Naive B cell (primary cell): Measurements from ENCODE around the gene SLC22A17. TPM values are rescaled to one million over a fixed set of nuclear protein-coding genes. Genes with fewer than 3 reads are reported as not detected.

Experiments
- ATAC-seq, 2 donors: fragments of 150-1000 bp; cut with Tn5 transposase; 2 replicates each; pipeline ENCODE4 v1.10.0; 2021; ENCODE audit warnings: low read depth in 2 of 2, mild to moderate bottlenecking in 2 of 2, moderate library complexity in 2 of 2
- DNase-seq: peaks from one replicate; pipeline ENCODE4 v3.0.0; 2022
- H3K27ac Mint-ChIP-seq, 6 donors: one replicate each; pipeline ENCODE4 v1.8.0; 2020 to 2022; ENCODE audit warnings: mild to moderate bottlenecking in 6 of 6, mixed read lengths in 6 of 6, moderate library complexity in 5 of 6, inconsistent platforms in 2 of 6
- H3K27me3 Mint-ChIP-seq, 3 donors: one replicate each; pipeline ENCODE4 v1.8.0; 2021 to 2022; ENCODE audit warnings: mixed read lengths in 3 of 3, mild to moderate bottlenecking in 1 of 3
- H3K36me3 Mint-ChIP-seq, 2 donors: one replicate each; pipeline ENCODE4 v1.8.0; 2020 to 2022; ENCODE audit warnings: mixed read lengths in 2 of 2, inconsistent platforms in 1 of 2, mild to moderate bottlenecking in 1 of 2
- H3K4me1 Mint-ChIP-seq, 3 donors: one replicate each; pipeline ENCODE4 v1.8.0; 2020 to 2022; ENCODE audit warnings: mixed read lengths in 3 of 3, inconsistent platforms in 1 of 3, mild to moderate bottlenecking in 1 of 3, moderate library complexity in 1 of 3
- H3K4me3 Mint-ChIP-seq, 8 donors: one replicate each; pipeline ENCODE4 v1.8.0; 2020 to 2022; ENCODE audit warnings: mild to moderate bottlenecking in 8 of 8, mixed read lengths in 8 of 8, moderate library complexity in 8 of 8, inconsistent platforms in 2 of 8
- H3K9me3 Mint-ChIP-seq, 7 donors: one replicate each; pipeline ENCODE4 v1.8.0; 2020 to 2022; ENCODE audit warnings: mixed read lengths in 7 of 7, mild to moderate bottlenecking in 5 of 7, inconsistent platforms in 2 of 7, moderate library complexity in 1 of 7
- polyA plus RNA-seq, 6 donors: library from polyadenylated mRNA; unstranded; fragments of 300-500 nt; fragmentation: Illumina TruSeq; gene quantifications; one replicate each; pipeline ENCODE4 v1.2.3, GENCODE V29; 2021; ENCODE audit warnings: low read depth in 6 of 6

Gene SLC22A17
- polyA plus RNA-seq, 6 donors from 2014 or later: 0.29 to 0.66 TPM; not detected in 4

- ATAC-seq: no peak
Observed at GRCh38 chr14:23356662-23357061, 4.0 kb upstream of the SLC22A17 start.

DNA sequence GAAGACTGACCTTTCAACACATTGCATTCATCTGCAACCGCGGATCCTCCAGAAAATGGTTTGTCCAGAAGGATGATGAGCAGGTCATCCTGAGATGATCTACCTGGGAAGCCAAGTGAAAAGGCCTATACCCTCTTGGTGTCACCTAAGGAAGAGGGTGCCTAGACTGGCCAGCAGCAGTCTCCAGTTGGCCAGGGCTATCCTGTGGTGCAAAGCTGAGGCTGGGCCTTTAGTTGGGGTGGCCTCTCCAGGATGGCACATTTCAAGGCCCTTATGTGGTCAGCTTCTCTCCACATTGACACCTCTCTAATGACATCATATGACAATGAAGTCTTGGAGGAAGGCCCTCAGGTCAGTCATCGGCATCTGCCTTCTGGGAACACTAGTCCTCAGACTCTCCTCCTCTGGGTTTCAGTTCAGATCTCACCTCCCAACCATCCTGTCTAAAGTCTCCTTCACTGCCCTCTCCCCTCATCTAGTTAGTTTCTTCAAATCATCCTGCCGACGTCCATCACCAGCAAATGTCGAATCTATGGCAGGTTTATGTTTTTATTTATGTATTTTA is 3.3 kb upstream of the SLC22A17 start:
- ATAC-seq: no peak
- H3K27ac Mint-ChIP-seq: peak overlapping the region in 1 of 6 donors; percentile 2
- peaks cover 50 to 72% (median 56%) of the 10 kb centered on the region in 3 donors for H3K27me3 Mint-ChIP-seq
- H3K4me1 Mint-ChIP-seq: peaks cover 9 to 11% (median 10%) of the 10 kb centered on the region in 3 donors
- DNase-seq: no peak
- no peak overlapping the region for H3K4me3 Mint-ChIP-seq
- peaks cover 0 to 15% of the 10 kb centered on the region in 2 donors for H3K36me3 Mint-ChIP-seq
- no peaks in the 10 kb centered on the region for H3K9me3 Mint-ChIP-seq

More at GRCh38 chr14:23356662-23357061, 4.0 kb upstream of the SLC22A17 start:
- no peak overlapping the region for H3K4me3 Mint-ChIP-seq
- no peaks in the 10 kb centered on the region for H3K9me3 Mint-ChIP-seq
- no peak for DNase-seq
- peaks cover 0 to 10% of the 10 kb centered on the region in 2 donors for H3K36me3 Mint-ChIP-seq
- H3K27ac Mint-ChIP-seq: no peak overlapping the region
- H3K27me3 Mint-ChIP-seq: peaks cover 47 to 69% (median 53%) of the 10 kb centered on the region in 3 donors
- H3K4me1 Mint-ChIP-seq: peaks cover 7 to 11% (median 10%) of the 10 kb centered on the region in 3 donors

GRCh38 chr14:23354990-23355389 is 2.3 kb upstream of the SLC22A17 start:
- H3K27me3 Mint-ChIP-seq: peaks cover 56 to 74% (median 61%) of the 10 kb centered on the region in 3 donors
- no peak overlapping the region for H3K27ac Mint-ChIP-seq
- peaks cover 0 to 4% (median 0%) of the 10 kb centered on the region in 7 donors for H3K9me3 Mint-ChIP-seq
- H3K4me1 Mint-ChIP-seq: peaks cover 10 to 12% (median 11%) of the 10 kb centered on the region in 3 donors
- H3K4me3 Mint-ChIP-seq: peak overlapping the region in 2 of 8 donors; percentile 4 to 9
- ATAC-seq (no peak), DNase-seq (no peak)
- H3K36me3 Mint-ChIP-seq: peaks cover 0 to 22% of the 10 kb centered on the region in 2 donors

DNA sequence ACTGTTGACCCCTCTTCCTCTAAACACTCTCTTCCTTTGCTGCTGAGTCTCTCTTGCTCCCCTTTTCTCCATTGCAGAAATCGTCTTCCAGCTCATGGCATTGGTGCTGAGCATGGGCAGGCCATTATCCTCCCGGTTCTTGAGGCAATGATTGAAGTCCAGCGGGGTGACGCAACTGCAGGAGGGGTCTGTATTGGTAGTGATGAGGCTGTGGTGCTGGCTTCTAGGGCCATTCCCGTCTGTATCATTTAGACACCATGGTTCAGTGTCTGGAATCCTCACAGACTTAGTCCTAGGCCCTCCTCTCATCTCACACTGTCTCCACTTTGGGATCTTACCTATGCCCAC is 720 bp upstream of the SLC22A17 start:
- Mint-ChIP-seq H3K36me3 (peaks cover 0 to 22% of the 10 kb centered on the region in 2 donors), H3K9me3 (peaks cover 0 to 4% (median 0%) of the 10 kb centered on the region in 7 donors), H3K4me3 (peak overlapping the region; percentile 39 to 88 (median 82)), H3K27me3 (peaks cover 61 to 77% (median 71%) of the 10 kb centered on the region in 3 donors), H3K4me1 (peaks cover 10 to 12% (median 11%) of the 10 kb centered on the region in 3 donors), H3K27ac (peak overlapping the region in 1 of 6 donors; percentile 69)
- no peak for DNase-seq
- ATAC-seq: no peak

- H3K36me3 Mint-ChIP-seq: peaks cover 0 to 22% of the 10 kb centered on the region in 2 donors
- peak overlapping the region; percentile 7 to 88 (median 78) for H3K4me3 Mint-ChIP-seq
- no peak overlapping the region for H3K27ac Mint-ChIP-seq
- ATAC-seq (no peak), DNase-seq (no peak)
- H3K4me1 Mint-ChIP-seq: peaks cover 10 to 12% (median 11%) of the 10 kb centered on the region in 3 donors
- H3K9me3 Mint-ChIP-seq: peaks cover 0 to 4% (median 0%) of the 10 kb centered on the region in 7 donors
- H3K27me3 Mint-ChIP-seq: peaks cover 57 to 86% (median 85%) of the 10 kb centered on the region in 3 donors
Observed at GRCh38 chr14:23351681-23352505, 794 bp downstream of the SLC22A17 start.

- peaks cover 0 to 22% of the 10 kb centered on the region in 2 donors for H3K36me3 Mint-ChIP-seq
- peaks cover 10 to 12% (median 11%) of the 10 kb centered on the region in 3 donors for H3K4me1 Mint-ChIP-seq
- H3K9me3 Mint-ChIP-seq: peaks cover 0 to 4% (median 0%) of the 10 kb centered on the region in 7 donors
- H3K4me3 Mint-ChIP-seq: peak overlapping the region in 2 of 8 donors; percentile 36 to 71
- DNase-seq: no peak
- no peak overlapping the region for H3K27ac Mint-ChIP-seq
- H3K27me3 Mint-ChIP-seq: peaks cover 36 to 75% (median 73%) of the 10 kb centered on the region in 3 donors
- ATAC-seq: no peak
Observed at GRCh38 chr14:23349156-23349845, 3.4 kb downstream of the SLC22A17 start.

DNA sequence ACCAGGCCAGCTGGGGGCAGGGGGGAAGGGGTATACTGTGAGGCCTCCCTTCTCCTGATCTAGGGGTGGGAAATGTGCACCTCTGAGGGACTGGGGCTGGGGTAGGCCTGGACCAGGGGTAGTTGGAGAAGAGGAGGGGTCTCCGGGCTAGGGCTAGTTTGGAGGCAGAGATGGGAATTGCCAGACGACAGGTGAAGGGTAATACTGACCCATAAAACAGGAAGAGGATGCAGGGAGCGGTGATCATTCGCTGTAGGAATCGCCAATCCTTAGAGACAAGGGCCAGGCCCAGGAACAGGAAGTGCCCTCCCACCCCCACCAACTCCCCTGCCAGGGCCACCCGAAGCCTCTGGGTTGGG is 4.4 kb downstream of the SLC22A17 start:
- no peak for DNase-seq
- H3K4me1 Mint-ChIP-seq: peaks cover 5 to 11% (median 6%) of the 10 kb centered on the region in 3 donors
- peaks cover 26 to 67% (median 65%) of the 10 kb centered on the region in 3 donors for H3K27me3 Mint-ChIP-seq
- H3K27ac Mint-ChIP-seq: no peak overlapping the region
- H3K4me3 Mint-ChIP-seq: no peak overlapping the region
- H3K36me3 Mint-ChIP-seq: peaks cover 0 to 17% of the 10 kb centered on the region in 2 donors
- no peak for ATAC-seq
- peaks cover 0 to 4% (median 0%) of the 10 kb centered on the region in 7 donors for H3K9me3 Mint-ChIP-seq

GRCh38 chr14:23347406-23348296 is 5.0 kb downstream of the SLC22A17 start:
- Mint-ChIP-seq H3K27me3 (peaks cover 25 to 67% (median 66%) of the 10 kb centered on the region in 3 donors), H3K27ac (peak overlapping the region in 1 of 6 donors; percentile 26), H3K9me3 (peaks cover 0 to 4% (median 0%) of the 10 kb centered on the region in 7 donors), H3K4me3 (no peak overlapping the region), H3K4me1 (peaks cover 0 to 5% (median 0%) of the 10 kb centered on the region in 3 donors), H3K36me3 (peaks cover 0 to 13% of the 10 kb centered on the region in 2 donors)
- DNase-seq: no peak
- no peak for ATAC-seq

DNA sequence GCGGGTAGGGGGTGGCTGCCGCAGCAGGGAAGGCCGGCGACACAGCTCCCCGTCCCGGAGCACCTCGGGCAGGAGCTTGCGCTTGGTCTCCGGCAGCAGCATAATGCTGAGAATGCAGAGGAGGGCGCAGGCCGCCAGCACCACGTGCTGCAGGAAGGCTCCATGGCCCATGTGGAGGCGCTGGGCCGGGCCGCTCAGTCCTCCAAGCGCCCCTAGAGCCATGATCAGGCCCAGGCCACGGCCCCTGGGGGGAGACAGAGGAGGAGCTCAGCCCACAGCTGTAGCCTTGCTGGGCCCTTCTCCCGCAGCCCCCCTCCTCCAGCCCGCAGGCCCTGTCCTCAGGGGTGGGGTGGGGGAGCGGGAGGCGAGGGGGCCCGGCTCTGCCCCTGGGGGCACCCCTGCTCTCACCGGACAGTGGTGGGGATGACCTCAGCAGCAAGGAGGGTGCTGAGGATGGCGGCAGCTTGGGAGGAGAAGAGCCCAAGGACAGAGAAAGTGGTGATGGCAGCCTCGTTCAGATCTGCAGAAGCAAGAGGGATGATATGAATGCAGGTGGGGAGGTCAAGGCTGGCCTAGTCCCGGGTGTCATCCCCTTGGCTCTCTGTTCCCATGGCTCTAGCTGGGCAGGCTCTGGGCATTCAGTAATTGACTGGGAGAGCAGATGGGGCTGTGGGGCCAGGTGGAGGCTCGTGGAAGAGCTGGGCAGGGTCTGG is 5.8 kb downstream of the SLC22A17 start:
- Mint-ChIP-seq H3K9me3 (peaks cover 0 to 4% (median 0%) of the 10 kb centered on the region in 7 donors), H3K4me3 (no peak overlapping the region), H3K36me3 (peaks cover 0 to 13% of the 10 kb centered on the region in 2 donors), H3K27ac (no peak overlapping the region), H3K4me1 (peaks cover 0 to 5% (median 0%) of the 10 kb centered on the region in 3 donors), H3K27me3 (peaks cover 25 to 75% (median 68%) of the 10 kb centered on the region in 3 donors)
- ATAC-seq: no peak
- DNase-seq: no peak

- Mint-ChIP-seq H3K4me3 (no peak overlapping the region), H3K27me3 (peaks cover 21 to 71% (median 62%) of the 10 kb centered on the region in 3 donors), H3K27ac (no peak overlapping the region), H3K36me3 (peaks cover 0 to 9% of the 10 kb centered on the region in 2 donors), H3K4me1 (peaks cover 0 to 5% (median 0%) of the 10 kb centered on the region in 3 donors), H3K9me3 (peaks cover 0 to 4% (median 0%) of the 10 kb centered on the region in 7 donors)
- DNase-seq: no peak
- ATAC-seq: no peak
Observed at GRCh38 chr14:23345987-23346692, 6.5 kb downstream of the SLC22A17 start.

GRCh38 chr14:23344481-23344880 is 8.2 kb downstream of the SLC22A17 start:
- no peak for ATAC-seq

More at GRCh38 chr14:23344481-23344880, 8.2 kb downstream of the SLC22A17 start:
- Mint-ChIP-seq H3K4me3 (no peak overlapping the region), H3K4me1 (no peaks in the 10 kb centered on the region), H3K27me3 (peaks cover 7 to 54% (median 46%) of the 10 kb centered on the region in 3 donors), H3K9me3 (peaks cover 0 to 8% (median 4%) of the 10 kb centered on the region in 7 donors), H3K27ac (peak overlapping the region in 1 of 6 donors; percentile 47), H3K36me3 (no peaks in the 10 kb centered on the region)
- DNase-seq: no peak
